ENCODE data around the gene SLPI. TPM values are rescaled to one million over a fixed set of nuclear protein-coding genes. Genes with fewer than 3 reads are reported as not detected.

SLPI gene, protein sequence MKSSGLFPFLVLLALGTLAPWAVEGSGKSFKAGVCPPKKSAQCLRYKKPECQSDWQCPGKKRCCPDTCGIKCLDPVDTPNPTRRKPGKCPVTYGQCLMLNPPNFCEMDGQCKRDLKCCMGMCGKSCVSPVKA
- total RNA-seq: not detected in 2 replicates

DNA sequence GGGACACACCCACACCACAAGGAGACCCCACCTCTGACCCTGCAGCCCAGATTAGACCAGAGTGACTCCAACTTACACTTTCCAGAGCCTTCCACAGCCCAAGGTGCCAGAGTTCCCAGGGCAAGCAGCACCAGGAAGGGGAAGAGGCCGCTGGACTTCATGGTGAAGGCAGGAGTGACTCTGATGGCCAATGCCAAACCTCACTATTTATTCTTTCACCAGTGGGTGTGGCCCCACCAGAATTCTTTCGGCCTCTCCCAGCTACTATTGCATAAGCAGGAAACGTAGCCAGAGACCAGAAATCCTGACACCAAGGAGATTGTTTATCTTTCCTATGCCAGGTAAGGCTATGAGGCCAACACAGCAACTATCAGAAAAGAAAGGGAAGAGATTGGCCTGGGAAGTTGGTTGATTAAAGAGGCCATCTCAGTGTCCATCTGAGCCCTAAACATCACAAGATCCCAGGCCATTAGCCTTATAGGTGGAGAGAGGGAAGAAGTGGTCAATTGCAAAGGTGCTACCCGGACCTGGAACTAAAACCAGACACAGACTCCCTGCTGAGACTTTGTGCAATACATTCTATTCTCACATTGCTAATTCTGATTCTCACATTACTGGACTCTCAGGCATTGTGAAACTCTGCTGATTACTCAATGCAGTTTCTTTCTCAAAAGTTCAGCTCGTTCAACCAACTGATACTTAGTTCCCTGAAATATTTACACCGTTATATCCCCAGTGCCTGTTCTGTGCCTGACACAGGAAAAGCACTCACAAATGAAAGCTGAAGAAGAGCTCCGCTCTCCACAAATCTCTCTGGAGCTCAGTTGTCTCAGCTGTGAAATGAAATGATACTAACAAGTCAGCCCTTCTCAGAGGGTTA lies at the start of gene SLPI:
SLPI (minus strand) TSS at position 182 of the 880 bp plus-strand sequence; CDS start at position 161, 21 bp downstream.

DNA sequence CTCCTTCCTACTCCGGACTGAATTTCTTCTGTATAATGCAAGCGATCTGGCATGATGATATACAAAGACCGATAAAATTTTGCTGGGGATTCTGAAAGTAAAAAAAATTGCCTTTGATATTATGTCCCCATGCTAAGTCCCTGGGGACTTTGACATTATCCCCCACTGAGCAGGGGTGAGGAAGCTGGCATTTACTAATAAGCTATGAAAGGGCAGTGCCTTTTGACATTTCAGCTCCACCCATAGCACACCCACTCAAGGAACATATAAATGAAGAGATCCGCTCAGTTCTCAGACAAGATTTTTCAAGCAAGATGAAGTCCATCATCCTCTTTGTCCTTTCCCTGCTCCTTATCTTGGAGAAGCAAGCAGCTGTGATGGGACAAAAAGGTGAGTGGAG lies 33.3 kb downstream of the SLPI start, which contains the start of gene SEMG2:
SEMG2 (plus strand) TSS at position 298 of the 400 bp plus-strand sequence; CDS start at position 315, 17 bp downstream.

DNA sequence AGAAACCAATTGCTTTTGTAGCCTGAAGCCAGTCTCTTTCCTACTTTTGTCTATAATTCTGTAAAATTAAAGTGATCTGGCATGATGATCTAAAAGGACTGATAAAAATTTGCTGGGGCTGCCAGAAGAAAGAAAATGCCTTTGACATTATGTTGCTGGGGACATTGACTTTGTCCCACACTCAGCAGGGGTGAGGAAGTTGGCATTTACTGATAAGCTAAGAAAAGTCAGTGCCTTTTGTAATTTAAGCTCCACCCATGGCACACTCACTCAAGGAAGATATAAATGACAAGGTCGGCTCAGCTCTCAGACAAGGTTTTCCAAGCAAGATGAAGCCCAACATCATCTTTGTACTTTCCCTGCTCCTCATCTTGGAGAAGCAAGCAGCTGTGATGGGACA lies 47.6 kb downstream of the SLPI start, which contains the start of gene SEMG1:
SEMG1 (plus strand) TSS at position 309 of the 400 bp plus-strand sequence; CDS start at position 330, 21 bp downstream.

Other genes starting within 250 kb of the SLPI start
- 0.61 and 0.65 TPM in 2 replicates for gene KCNS1, start 153.4 kb downstream of the SLPI start, total RNA-seq
- not detected in 2 replicates for gene WFDC5, start 139.4 kb downstream of the SLPI start, total RNA-seq
- gene WFDC12, start 130.1 kb downstream of the SLPI start, total RNA-seq: not detected in 2 replicates
- gene PI3, start 79.7 kb downstream of the SLPI start, total RNA-seq: not detected in 2 replicates
- not detected in 2 replicates for gene SEMG1, start 47.5 kb downstream of the SLPI start, total RNA-seq
- not detected in 2 replicates for gene SEMG2, start 33.2 kb downstream of the SLPI start, total RNA-seq
- not detected in 2 replicates for gene RBPJL, start 52.3 kb upstream of the SLPI start, total RNA-seq
- gene MATN4, start 53.7 kb upstream of the SLPI start, total RNA-seq: not detected in 2 replicates
- 23.4 and 38.3 TPM in 2 replicates for gene SDC4, start 93.9 kb upstream of the SLPI start, total RNA-seq
- gene SYS1, start 108.6 kb upstream of the SLPI start, total RNA-seq: 14.3 and 16.6 TPM in 2 replicates
- not detected in 2 replicates for gene TP53TG5, start 123.8 kb upstream of the SLPI start, total RNA-seq
- 11.4 and 12.6 TPM in 2 replicates for gene DBNDD2, start 153.7 kb upstream of the SLPI start, total RNA-seq
- gene PIGT, start 161.6 kb upstream of the SLPI start, total RNA-seq: 12.8 and 18.8 TPM in 2 replicates
- not detected in 2 replicates for gene WFDC2, start 215.2 kb upstream of the SLPI start, total RNA-seq